GM08714 (cell line): ENCODE measurements around the gene WNT6.

ENCODE experiments used
- H3K4me3 ChIP-seq: fragments of 200-500 bp; sonication (Bioruptor generic); 2 replicates; pipeline ENCODE4 v1.5.1; 2014; ENCODE audit warnings: mild to moderate bottlenecking, low read length, inconsistent platforms
- ZNF274 ChIP-seq: IDR thresholded peaks from 2 replicates; pipeline ENCODE4 v1.6.1; 2012; ENCODE audit warnings: mild to moderate bottlenecking, low read depth, low read length

The WNT6 gene

DNA sequence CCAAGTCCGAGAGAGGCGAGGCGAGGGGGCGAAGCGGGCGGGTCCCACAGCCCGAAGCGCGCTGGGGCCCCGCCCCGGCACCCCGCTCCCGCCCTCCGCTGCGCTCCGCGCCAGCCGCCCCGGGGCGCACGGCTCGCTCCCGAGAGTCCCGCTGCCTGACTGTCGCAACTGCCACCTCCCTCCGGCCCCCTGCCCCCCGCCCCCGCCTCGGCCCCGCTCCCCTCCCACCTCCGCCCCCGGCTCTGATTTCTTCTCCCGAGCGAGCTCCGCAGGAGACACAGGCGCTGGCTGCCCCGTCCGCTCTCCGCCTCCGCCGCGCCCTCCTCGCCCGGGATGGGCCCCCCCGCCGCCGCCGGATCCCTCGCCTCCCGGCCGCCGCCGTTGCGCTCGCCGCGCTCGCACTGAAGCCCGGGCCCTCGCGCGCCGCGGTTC, at the start of gene WNT6:
Gene WNT6, plus strand, starts transcription at position 250 of the 432 bp plus-strand sequence. CDS start 233 bp downstream, outside the sequence.
- H3K4me3 ChIP-seq = no peak within 1 kb of the TSS
- TF ChIP-seq ZNF274 = no peak

DNA sequence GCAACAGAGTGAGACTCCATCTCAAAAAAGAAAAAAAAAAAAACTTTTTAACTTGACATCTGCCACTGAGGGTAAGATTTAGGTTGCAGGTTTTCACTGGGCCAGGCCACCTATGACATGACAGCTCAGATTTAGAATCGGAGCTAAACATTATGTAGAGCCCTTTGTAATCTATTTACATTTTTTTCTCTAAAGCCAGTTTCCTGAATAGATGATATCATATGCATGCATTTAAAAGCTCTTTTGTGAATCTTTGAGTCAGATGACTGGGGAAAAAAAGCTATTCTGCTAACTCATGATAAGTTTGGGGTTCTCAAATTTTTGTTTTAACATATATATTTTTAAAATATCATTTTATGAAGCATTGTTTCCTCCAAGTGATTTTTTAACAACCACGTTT, 49.3 kb upstream of the WNT6 start:
- no peak overlapping the region for H3K4me3 ChIP-seq
- no peak for TF ChIP-seq ZNF274

DNA sequence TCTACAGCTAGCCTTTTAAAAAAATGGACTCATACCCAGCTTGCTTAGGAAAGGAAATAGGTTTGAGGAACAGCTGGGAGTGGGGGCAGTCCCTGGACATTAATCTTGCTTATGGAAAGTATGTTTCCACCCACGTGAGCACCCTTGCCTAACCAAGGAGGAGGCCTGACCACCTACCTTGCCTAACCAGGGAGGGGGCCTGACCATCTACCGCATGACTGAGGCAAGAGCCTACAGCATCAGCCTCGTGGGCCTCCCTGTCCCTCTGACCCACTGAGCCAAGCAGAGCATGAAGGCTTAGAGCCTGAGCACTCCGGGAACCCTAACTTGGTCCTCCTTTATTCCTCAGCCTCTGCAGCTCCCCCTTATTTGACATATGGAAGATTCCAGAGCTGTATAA, 48.2 kb upstream of the WNT6 start:
- H3K4me3 ChIP-seq = no peak overlapping the region
- no peak for TF ChIP-seq ZNF274

DNA sequence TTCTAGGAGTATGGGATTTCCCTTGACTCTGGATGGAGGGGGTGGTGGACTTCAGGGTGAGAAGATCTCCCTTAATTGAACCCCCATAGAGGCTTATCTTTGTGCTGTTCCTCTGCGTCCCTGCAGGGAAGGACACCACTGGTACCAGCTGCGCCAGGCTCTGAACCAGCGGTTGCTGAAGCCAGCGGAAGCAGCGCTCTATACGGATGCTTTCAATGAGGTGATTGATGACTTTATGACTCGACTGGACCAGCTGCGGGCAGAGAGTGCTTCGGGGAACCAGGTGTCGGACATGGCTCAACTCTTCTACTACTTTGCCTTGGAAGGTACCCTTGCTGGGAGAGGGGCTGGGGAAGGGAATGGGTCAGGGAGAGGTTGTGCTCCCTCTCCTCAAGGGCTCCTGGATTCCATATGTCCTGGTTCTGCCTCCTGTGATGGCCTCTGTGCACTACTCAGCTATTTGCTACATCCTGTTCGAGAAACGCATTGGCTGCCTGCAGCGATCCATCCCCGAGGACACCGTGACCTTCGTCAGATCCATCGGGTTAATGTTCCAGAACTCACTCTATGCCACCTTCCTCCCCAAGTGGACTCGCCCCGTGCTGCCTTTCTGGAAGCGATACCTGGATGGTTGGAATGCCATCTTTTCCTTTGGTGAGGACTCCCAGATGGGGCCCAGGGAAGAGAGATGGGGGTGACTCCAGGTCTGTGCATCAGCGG, 47.3 kb upstream of the WNT6 start:
- H3K4me3 ChIP-seq = no peak overlapping the region
- no peak for TF ChIP-seq ZNF274

DNA sequence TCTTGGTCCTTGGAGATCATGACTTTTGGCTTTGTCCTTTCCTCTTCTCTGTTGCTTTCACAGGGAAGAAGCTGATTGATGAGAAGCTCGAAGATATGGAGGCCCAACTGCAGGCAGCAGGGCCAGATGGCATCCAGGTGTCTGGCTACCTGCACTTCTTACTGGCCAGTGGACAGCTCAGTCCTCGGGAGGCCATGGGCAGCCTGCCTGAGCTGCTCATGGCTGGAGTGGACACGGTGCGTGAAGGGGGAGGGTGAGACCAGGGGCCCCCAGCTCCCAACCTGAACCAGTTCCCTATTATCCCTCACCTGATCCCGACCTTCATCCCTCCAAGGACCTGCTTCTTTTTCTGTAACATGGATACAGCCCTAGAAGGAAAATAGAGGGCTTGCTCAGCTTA, 46.7 kb upstream of the WNT6 start:
- no peak for TF ChIP-seq ZNF274

DNA sequence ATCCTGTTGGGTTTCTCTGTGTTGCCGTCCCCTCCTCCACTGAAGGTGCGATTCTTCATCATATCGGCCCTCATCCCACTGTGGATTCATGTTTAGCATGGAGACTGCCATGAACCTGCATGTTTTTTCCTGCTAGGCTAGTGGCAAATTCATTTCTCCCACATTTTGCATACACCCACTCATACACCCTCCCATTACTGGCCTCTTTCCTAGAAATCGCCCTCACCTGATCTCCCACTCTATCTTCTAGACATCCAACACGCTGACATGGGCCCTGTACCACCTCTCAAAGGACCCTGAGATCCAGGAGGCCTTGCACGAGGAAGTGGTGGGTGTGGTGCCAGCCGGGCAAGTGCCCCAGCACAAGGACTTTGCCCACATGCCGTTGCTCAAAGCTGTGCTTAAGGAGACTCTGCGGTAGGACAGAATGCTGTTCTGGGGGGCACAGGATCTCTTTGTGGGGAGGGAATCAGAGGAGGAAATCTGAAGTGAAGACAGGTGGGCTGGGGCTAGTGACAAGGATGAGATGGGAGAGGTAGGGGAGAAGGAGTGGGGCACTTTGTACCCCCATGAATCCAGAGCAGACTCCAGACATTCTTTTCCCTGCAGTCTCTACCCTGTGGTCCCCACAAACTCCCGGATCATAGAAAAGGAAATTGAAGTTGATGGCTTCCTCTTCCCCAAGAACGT, 45.7 kb upstream of the WNT6 start:
- no peak overlapping the region for H3K4me3 ChIP-seq
- TF ChIP-seq ZNF274 = no peak

More for the DNA sequence above, 46.7 kb upstream of the WNT6 start:
- H3K4me3 ChIP-seq = no peak overlapping the region

DNA sequence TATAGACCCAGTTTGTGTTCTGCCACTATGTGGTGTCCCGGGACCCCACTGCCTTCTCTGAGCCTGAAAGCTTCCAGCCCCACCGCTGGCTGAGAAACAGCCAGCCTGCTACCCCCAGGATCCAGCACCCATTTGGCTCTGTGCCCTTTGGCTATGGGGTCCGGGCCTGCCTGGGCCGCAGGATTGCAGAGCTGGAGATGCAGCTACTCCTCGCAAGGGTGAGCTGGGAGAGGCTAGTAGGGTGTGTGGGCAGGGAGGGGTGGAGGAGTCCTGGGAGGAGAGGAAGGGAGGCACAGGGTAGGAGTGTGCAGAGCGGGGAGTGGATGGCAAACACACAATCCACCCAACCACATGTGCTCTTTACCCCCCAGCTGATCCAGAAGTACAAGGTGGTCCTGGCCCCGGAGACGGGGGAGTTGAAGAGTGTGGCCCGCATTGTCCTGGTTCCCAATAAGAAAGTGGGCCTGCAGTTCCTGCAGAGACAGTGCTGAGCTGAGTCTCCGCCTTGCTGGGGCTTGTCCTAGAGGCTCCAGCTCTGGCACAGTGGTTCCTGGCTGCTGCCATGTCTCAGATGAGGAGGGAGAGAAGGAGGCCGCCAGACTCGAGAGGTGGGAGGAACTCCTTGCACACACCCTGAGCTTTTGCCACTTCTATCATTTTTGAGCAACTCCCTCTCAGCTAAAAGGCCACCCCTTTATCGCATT, 44.9 kb upstream of the WNT6 start:
- TF ChIP-seq ZNF274 = no peak
- no peak overlapping the region for H3K4me3 ChIP-seq

DNA sequence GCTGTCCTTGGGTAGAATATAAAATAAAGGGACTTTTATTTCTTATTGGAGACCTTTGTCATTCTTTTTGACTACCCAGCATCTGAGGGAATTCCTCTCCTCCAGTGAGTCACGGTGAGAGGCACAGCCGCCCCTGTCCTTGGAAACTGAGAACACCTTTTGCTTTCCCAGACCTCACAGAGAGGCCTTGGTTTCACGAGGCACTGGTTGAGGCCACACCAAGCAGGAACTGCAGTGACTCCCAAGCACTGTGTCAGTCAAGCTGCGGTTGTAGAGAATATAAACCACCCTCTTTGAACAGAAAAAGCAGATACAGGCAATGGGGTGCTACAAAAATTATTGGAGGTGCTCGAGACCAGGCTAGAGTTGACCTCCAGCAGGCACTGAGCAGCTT, 44.4 kb upstream of the WNT6 start:
- no peak overlapping the region for H3K4me3 ChIP-seq
- TF ChIP-seq ZNF274 = no peak

DNA sequence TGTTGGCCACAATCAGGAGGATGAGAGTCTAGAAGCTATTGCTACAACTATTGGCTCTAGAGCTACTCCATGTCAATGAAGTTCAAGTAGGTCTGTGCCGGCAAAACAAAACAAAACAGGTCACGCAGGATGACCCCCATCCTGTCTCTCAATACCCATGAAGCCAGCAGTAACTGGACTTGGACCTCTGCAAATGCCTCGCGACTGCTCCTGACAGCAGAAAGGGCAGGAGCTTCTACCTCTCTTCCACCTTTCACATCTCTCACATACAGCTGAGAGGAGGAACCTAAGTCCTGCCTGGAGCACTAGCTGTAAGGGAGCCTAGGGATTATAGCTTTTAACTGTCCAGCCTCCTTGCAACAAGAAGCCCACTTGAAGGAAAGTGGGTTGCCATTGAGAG, 44.0 kb upstream of the WNT6 start:
- no peak overlapping the region for H3K4me3 ChIP-seq
- TF ChIP-seq ZNF274 = no peak

DNA sequence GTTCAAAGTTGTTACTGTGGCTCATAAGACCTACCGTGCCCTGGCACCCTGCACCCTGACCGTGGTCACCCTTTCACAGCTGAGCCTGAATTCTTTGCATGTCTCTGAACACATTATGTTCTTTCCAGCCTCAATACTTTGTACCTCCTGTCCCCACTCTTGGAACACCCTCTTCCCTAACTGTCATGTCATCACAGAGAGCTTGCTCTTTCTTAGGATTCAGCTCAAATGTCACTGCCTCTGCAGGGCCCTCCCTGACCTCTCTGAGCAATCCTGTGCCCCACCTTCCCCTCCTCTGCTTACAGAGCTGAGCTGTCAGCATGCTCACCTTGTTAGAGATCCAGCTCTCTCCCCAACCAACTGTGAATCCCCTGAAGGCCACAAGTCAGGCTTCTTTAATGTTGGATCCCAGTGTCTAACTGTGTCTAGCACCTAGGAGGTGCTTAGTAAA, 43.0 kb upstream of the WNT6 start:
- no peak overlapping the region for H3K4me3 ChIP-seq
- no peak for TF ChIP-seq ZNF274

DNA sequence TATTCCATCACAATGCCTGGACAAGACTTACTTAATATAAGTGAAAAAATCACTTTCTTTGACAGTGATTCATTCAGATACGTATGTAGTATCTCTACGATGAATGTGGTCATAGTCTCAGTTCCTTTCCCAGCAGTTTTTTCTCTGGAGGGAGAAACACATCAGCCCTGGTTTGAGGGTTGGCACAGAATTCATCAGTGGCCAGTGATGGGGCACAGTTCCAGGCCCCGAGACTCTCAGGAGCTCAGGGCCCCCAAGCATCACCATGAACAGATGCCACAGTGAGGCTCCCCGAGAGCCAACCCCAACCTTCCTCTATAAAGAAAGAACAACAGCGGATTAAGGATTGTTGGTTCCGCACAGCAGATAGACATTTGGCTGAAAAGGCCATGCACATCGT, 40.5 kb upstream of the WNT6 start:
- H3K4me3 ChIP-seq = no peak overlapping the region
- no peak for TF ChIP-seq ZNF274

DNA sequence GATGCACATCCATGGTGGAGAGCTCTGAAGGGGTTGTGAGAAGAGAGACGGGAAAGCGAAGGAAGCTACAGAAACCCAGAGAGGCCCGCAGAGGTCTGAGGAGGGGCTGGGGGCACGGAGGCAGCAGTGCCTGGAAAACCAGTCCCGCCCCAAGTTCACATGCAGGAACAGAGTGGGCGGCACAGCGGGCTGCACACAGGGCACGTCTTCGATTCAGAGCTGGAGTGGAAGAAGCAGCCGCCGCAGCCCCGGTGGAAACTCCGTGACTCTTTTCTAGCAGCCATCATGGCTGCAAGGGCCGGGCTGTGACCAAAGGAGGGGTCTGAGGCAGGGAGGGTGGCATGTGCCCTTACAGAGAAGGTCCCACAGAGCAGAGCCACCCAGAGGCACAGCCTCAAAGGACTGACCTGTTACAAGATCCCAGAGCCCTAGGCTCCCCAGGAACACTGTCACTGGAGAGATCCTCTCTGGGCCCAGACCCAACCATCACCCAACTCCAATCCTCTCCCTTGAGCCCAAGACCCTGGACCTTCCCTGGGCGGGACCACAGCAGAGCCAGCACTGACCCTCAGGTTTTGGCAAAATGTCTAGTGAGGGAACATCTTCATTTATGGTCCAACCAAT, 38.7 kb upstream of the WNT6 start:
- TF ChIP-seq ZNF274 = no peak

DNA sequence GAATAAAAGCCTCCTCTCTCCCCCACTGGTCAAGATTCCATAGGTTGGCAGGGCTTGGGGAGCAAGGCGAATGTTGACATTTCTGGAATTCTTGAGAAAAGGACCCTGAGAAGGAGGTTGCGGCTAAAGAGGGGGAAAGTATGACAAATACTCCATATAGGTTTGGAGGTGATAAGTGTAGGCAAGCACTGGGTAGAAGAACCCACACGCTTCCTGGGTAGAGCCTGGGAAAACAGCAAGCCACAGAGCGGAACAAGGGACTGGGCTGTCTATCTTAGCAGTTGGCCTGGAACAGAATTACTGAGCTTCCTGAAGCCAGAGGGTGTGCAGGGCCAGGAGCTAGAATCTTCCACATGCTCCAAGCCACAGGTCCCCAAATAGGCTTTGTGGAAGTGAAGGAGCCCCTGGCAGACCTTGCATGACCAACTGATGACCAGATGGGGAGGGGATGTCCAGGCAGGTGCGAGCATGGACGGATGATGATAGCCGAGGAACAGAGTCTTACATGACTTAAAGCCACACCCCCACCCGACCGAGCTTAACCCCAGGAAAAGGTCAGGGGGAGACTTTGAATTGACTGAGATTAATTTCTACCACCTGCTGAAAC, 37.9 kb upstream of the WNT6 start:
- no peak for TF ChIP-seq ZNF274
- H3K4me3 ChIP-seq = no peak overlapping the region

More for the DNA sequence above, 38.7 kb upstream of the WNT6 start:
- H3K4me3 ChIP-seq = no peak overlapping the region

DNA sequence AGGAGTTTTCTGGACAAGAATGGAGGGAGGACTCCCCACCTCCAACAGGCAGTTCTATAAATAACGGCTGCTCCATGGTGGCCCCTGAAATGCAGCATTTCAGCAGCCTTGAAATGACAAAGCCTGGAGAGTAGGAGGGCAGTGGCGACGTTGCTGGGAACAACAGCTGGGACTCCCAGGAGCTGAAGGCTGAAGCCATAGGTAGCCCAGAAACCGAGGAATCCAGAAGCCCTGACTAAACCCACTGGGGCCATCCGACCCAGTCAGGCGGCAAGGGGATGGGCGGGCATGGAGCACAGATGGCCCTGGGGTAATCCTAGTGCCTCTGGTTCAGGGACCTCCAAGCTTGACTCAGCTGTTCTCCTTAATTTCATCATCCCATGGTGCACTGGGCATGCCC, 37.0 kb upstream of the WNT6 start:
- H3K4me3 ChIP-seq = no peak overlapping the region
- no peak for TF ChIP-seq ZNF274
